KMS-11 (cell line): ENCODE results near the gene IQCF6.
A peak's percentile ranks its signal among the peaks of the same experiment; 100 is the strongest.

ENCODE experiments used
- H2AFZ ChIP-seq: fragments of 200-600 bp; sonication (generic); 2 replicates; pipeline ENCODE4 v1.6.1; 2016; ENCODE audit warnings: antibody characterized with exemption, mixed run types, low read depth
- H3K27ac ChIP-seq: fragments of 200-600 bp; sonication (generic); 2 replicates; pipeline ENCODE4 v1.6.1; 2016; ENCODE audit warnings: mild to moderate bottlenecking, mixed run types
- H3K27me3 ChIP-seq: fragments of 200-600 bp; sonication (generic); 2 replicates; pipeline ENCODE4 v1.6.1; 2017; ENCODE audit warnings: mild to moderate bottlenecking, low read depth, mixed run types, moderate library complexity; ENCODE audit not compliant: insufficient read depth
- H3K36me3 ChIP-seq: fragments of 200-600 bp; sonication (generic); 2 replicates; pipeline ENCODE4 v1.6.1; 2017; ENCODE audit warnings: mild to moderate bottlenecking, mixed run types; ENCODE audit not compliant: insufficient read depth
- H3K4me1 ChIP-seq: fragments of 200-600 bp; sonication (generic); 2 replicates; pipeline ENCODE4 v1.6.1; 2016; ENCODE audit warnings: mild to moderate bottlenecking, low read depth, mixed run types; ENCODE audit not compliant: poor library complexity, severe bottlenecking
- H3K4me2 ChIP-seq: fragments of 200-600 bp; sonication (generic); 2 replicates; pipeline ENCODE4 v1.7.0; 2016; ENCODE audit warnings: mild to moderate bottlenecking, mixed run types
- H3K4me3 ChIP-seq: fragments of 200-600 bp; sonication (generic); IDR thresholded peaks from 2 replicates; pipeline ENCODE4 v1.6.1; 2017; ENCODE audit warnings: low read depth, low read length, mixed read lengths; ENCODE audit not compliant: insufficient read depth
- H3K79me2 ChIP-seq: fragments of 200-600 bp; sonication (generic); 2 replicates; pipeline ENCODE4 v1.6.1; 2016; ENCODE audit warnings: low read depth, mixed run types; ENCODE audit not compliant: insufficient read depth
- H3K9ac ChIP-seq: fragments of 200-600 bp; sonication (generic); 2 replicates; pipeline ENCODE4 v1.6.1; 2016; ENCODE audit warnings: mild to moderate bottlenecking, mixed run types
- H4K20me1 ChIP-seq: fragments of 200-600 bp; sonication (generic); 2 replicates; pipeline ENCODE4 v1.6.1; 2016; ENCODE audit warnings: mild to moderate bottlenecking, mixed run types; ENCODE audit not compliant: insufficient read depth
- TF ChIP-seq, protein P1 (sequence below): fragments of 200-600 bp; sonication (generic); conservative IDR thresholded peaks from 2 replicates; pipeline ENCODE4 v1.6.1; 2017; ENCODE audit warnings: low read depth, mild to moderate bottlenecking, antibody characterized with exemption, low read length, moderate library complexity, mixed read lengths

IQCF6 gene

DNA sequence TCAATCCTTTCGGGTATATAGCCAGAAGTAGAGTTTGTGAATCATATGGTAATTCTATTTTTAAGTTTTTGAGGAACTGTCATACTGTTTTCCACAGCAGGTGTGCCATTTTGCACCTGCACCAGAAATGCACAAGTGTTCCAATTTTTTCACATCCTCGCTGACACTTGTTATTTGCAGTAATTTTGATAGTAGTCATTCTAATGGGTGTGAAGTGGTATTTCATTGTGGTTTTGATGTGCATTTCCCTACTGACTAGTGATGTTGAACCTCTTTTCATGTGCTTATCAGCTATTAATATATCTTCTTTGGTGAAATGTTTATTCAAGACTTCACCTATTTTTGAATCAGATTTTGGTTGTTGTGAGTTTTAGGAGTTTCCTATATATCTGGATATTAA, 43.1 kb downstream of the IQCF6 start:
- Histone ChIP-seq H4K20me1 (no peaks in the 10 kb centered on the region), H3K27ac (no peak overlapping the region), H3K36me3 (no peaks in the 10 kb centered on the region), H3K4me1 (peaks cover 31% of the 10 kb centered on the region), H2AFZ (no peak overlapping the region), H3K27me3 (no peaks in the 10 kb centered on the region), H3K4me3 (no peak overlapping the region), H3K9ac (no peak overlapping the region), H3K4me2 (no peak overlapping the region), H3K79me2 (no peaks in the 10 kb centered on the region)
- TF ChIP-seq, protein P1, sequence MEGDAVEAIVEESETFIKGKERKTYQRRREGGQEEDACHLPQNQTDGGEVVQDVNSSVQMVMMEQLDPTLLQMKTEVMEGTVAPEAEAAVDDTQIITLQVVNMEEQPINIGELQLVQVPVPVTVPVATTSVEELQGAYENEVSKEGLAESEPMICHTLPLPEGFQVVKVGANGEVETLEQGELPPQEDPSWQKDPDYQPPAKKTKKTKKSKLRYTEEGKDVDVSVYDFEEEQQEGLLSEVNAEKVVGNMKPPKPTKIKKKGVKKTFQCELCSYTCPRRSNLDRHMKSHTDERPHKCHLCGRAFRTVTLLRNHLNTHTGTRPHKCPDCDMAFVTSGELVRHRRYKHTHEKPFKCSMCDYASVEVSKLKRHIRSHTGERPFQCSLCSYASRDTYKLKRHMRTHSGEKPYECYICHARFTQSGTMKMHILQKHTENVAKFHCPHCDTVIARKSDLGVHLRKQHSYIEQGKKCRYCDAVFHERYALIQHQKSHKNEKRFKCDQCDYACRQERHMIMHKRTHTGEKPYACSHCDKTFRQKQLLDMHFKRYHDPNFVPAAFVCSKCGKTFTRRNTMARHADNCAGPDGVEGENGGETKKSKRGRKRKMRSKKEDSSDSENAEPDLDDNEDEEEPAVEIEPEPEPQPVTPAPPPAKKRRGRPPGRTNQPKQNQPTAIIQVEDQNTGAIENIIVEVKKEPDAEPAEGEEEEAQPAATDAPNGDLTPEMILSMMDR = no peak

- H4K20me1 ChIP-seq = no peaks in the 10 kb centered on the region
- no peak overlapping the region for H3K4me3 ChIP-seq
- H3K9ac ChIP-seq = peak overlapping the region; percentile 35; the same call in 1 of the 2 replicates
- peak overlapping the region; percentile 76 for H3K27ac ChIP-seq
- TF ChIP-seq, protein P1 = no peak
- H3K4me1 ChIP-seq = peaks cover 35% of the 10 kb centered on the region
- H3K79me2 ChIP-seq = no peaks in the 10 kb centered on the region
- no peaks in the 10 kb centered on the region for H3K36me3 ChIP-seq
- peak overlapping the region; percentile 58; the same call in 1 of the 2 replicates for H2AFZ ChIP-seq
- no peaks in the 10 kb centered on the region for H3K27me3 ChIP-seq
- H3K4me2 ChIP-seq = peak overlapping the region; percentile 75
These were observed 44.0 kb downstream of the IQCF6 start for GRCh38 chr3:51735039-51735438.

- peaks cover 40% of the 10 kb centered on the region for H3K4me1 ChIP-seq
- no peaks in the 10 kb centered on the region for H4K20me1 ChIP-seq
- TF ChIP-seq, protein P1 = no peak
- no peaks in the 10 kb centered on the region for H3K79me2 ChIP-seq
- no peaks in the 10 kb centered on the region for H3K36me3 ChIP-seq
- H3K4me2 ChIP-seq = peak overlapping the region; percentile 75
- no peaks in the 10 kb centered on the region for H3K27me3 ChIP-seq
- peak overlapping the region; percentile 58 for H2AFZ ChIP-seq
- peak overlapping the region; percentile 76 for H3K27ac ChIP-seq
- H3K9ac ChIP-seq = peak overlapping the region; percentile 35; the same call in 1 of the 2 replicates
- H3K4me3 ChIP-seq = no peak overlapping the region
These were observed 44.5 kb downstream of the IQCF6 start for GRCh38 chr3:51734572-51734907.

DNA sequence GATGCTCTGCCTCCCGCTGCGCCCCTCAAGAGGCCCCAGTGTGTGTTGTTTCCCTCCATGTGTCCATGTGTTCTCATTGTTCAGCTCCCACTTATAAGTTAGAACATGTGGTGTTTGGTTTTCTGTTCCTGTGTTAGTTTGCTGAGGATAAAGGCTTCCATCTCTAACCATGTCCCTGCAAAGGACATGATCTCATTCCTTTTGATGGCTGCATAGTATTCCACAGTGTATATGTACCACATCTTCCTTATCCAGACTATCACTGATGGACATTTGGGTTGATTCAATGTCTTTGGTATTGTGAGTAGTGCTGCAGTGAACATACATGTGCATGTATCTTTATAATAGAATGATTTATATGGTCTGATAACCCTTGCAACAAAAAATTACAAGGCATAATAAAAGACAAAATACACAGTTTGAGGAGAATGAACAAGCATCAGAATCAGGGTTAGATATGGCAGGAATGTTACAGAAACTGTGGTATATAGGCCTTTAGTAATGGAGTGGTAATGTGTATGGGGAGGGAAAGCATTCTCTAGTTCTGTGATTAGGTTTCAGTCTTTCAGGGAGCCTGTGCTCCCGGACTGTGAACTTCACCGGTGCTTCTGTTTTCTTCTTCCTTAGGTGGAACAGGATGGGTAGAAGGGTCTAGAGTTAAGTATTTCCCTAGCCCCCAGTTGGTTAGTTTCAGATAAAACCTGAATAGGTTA, 45.0 kb downstream of the IQCF6 start:
- no peaks in the 10 kb centered on the region for H3K27me3 ChIP-seq
- TF ChIP-seq, protein P1 = no peak
- H3K79me2 ChIP-seq = no peaks in the 10 kb centered on the region
- peak overlapping the region; percentile 35; the same call in 1 of the 2 replicates for H3K9ac ChIP-seq
- H3K27ac ChIP-seq = peak overlapping the region; percentile 76
- H3K4me3 ChIP-seq = no peak overlapping the region
- no peaks in the 10 kb centered on the region for H3K36me3 ChIP-seq
- no peaks in the 10 kb centered on the region for H4K20me1 ChIP-seq
- peaks cover 45% of the 10 kb centered on the region for H3K4me1 ChIP-seq
- peak overlapping the region; percentile 75 for H3K4me2 ChIP-seq
- H2AFZ ChIP-seq = peak overlapping the region; percentile 58
